HFFc6 (cell line): ENCODE results near the gene ODF2. TPM values are rescaled to one million over a fixed set of nuclear protein-coding genes. Genes with fewer than 3 reads are reported as not detected.
"Not testable (repeated sequence)": the region's sequence is repeated elsewhere in the genome, so short reads cannot be mapped to it uniquely, and the experiment has no call there.

Source experiments
- DNase-seq: peaks from one replicate; pipeline ENCODE4 v3.0.0-alpha.2; 2018
- H3K27ac Mint-ChIP-seq: 2 replicates; pipeline ENCODE4 v1.8.0; 2020; ENCODE audit warnings: mild to moderate bottlenecking, mixed read lengths
- H3K27me3 Mint-ChIP-seq: 2 replicates; pipeline ENCODE4 v1.8.0; 2021; ENCODE audit warnings: mild to moderate bottlenecking, moderate library complexity, mixed read lengths; ENCODE audit not compliant: insufficient read depth
- H3K36me3 Mint-ChIP-seq: 2 replicates; pipeline ENCODE4 v1.8.0; 2021; ENCODE audit warnings: low read depth, mixed read lengths
- H3K4me1 Mint-ChIP-seq: 2 replicates; pipeline ENCODE4 v1.8.0; 2020; ENCODE audit warnings: low read depth, mixed read lengths
- H3K4me3 Mint-ChIP-seq: 2 replicates; pipeline ENCODE4 v1.8.0; 2020; ENCODE audit warnings: mild to moderate bottlenecking, moderate library complexity, mixed read lengths
- H3K9me3 Mint-ChIP-seq: 2 replicates; pipeline ENCODE4 v1.8.0; 2020; ENCODE audit warnings: mild to moderate bottlenecking, mixed read lengths
- total RNA-seq, 6 experiments: library from RNA; stranded (reverse); fragmentation: NEBNext Ultra II Directional; extraction: Animal tissue kit (Norgen Biotek cat#: 25700); gene quantifications; 2 replicates in 1 of 6; 3 replicates in 5 of 6; pipeline ENCODE4 v1.2.3, GENCODE V29; 2021
- TF ChIP-seq, protein P1 (sequence below): fragments of 200-600 bp; sonication (generic); IDR thresholded peaks from 2 replicates; pipeline ENCODE4 v1.5.0; 2021; ENCODE audit warnings: antibody characterized with exemption, mild to moderate bottlenecking

Gene ODF2
- total RNA-seq, 6 experiments from 2014 or later, result 29.5 to 40.8 (median 36.9) TPM

- Mint-ChIP-seq H3K4me1 (peaks cover 13% of the 10 kb centered on the region), H3K9me3 (no peaks in the 10 kb centered on the region), H3K36me3 (no peaks in the 10 kb centered on the region), H3K4me3 (no peak overlapping the region), H3K27ac (no peak overlapping the region), H3K27me3 (peaks cover 32% of the 10 kb centered on the region)
- no peak for DNase-seq
- TF ChIP-seq, protein P1, sequence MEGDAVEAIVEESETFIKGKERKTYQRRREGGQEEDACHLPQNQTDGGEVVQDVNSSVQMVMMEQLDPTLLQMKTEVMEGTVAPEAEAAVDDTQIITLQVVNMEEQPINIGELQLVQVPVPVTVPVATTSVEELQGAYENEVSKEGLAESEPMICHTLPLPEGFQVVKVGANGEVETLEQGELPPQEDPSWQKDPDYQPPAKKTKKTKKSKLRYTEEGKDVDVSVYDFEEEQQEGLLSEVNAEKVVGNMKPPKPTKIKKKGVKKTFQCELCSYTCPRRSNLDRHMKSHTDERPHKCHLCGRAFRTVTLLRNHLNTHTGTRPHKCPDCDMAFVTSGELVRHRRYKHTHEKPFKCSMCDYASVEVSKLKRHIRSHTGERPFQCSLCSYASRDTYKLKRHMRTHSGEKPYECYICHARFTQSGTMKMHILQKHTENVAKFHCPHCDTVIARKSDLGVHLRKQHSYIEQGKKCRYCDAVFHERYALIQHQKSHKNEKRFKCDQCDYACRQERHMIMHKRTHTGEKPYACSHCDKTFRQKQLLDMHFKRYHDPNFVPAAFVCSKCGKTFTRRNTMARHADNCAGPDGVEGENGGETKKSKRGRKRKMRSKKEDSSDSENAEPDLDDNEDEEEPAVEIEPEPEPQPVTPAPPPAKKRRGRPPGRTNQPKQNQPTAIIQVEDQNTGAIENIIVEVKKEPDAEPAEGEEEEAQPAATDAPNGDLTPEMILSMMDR, result no peak
Measured at GRCh38 chr9:128416432-128417019, 39.3 kb upstream of the ODF2 start.

GRCh38 chr9:128419061-128419925 lies 36.5 kb upstream of the ODF2 start:
- H3K4me1 Mint-ChIP-seq, result peaks cover 31% of the 10 kb centered on the region
- H3K27ac Mint-ChIP-seq, result peak overlapping the region; percentile 46
- DNase-seq, result no peak
- peaks cover 7% of the 10 kb centered on the region for H3K36me3 Mint-ChIP-seq
- peaks cover 27% of the 10 kb centered on the region for H3K27me3 Mint-ChIP-seq
- H3K4me3 Mint-ChIP-seq, result peak overlapping the region; percentile 89
- TF ChIP-seq, protein P1, result no peak
- no peaks in the 10 kb centered on the region for H3K9me3 Mint-ChIP-seq

DNA sequence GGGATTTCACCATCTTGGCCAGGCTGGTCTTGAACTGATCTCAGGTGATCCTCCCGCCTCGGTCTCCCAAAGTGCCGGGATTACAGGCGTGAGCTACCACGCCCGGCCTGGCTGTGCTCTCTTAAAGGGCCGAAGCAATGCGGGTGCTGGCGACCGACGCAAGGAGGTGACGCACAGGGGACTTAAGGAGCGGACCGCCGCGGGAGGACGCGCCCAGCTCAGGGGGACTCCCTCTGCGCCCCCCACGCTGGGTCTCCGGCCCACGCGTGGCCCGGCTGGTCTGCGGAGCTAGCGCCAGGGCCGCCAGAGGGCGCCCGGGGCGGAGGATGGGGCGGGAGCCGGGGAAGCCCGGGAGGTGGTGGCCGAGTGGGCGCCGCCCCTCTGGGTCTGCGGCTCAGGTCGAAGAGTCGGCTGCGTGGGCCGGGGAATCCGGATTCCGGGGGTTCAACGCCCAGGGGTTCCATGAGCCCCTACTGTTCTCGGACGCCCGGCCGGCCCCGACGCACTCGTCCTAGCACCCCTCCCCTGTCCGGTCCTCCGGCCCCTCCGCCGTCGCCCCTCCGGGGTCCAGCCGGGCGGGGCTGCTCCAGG lies 35.7 kb upstream of the ODF2 start:
- Mint-ChIP-seq H3K27ac (peak overlapping the region; percentile 46), H3K9me3 (no peaks in the 10 kb centered on the region), H3K27me3 (peaks cover 22% of the 10 kb centered on the region), H3K36me3 (peaks cover 12% of the 10 kb centered on the region), H3K4me1 (peaks cover 31% of the 10 kb centered on the region), H3K4me3 (peak overlapping the region; percentile 89)
- TF ChIP-seq, protein P1, result peak; percentile 88
- peak; percentile 31 for DNase-seq

DNA sequence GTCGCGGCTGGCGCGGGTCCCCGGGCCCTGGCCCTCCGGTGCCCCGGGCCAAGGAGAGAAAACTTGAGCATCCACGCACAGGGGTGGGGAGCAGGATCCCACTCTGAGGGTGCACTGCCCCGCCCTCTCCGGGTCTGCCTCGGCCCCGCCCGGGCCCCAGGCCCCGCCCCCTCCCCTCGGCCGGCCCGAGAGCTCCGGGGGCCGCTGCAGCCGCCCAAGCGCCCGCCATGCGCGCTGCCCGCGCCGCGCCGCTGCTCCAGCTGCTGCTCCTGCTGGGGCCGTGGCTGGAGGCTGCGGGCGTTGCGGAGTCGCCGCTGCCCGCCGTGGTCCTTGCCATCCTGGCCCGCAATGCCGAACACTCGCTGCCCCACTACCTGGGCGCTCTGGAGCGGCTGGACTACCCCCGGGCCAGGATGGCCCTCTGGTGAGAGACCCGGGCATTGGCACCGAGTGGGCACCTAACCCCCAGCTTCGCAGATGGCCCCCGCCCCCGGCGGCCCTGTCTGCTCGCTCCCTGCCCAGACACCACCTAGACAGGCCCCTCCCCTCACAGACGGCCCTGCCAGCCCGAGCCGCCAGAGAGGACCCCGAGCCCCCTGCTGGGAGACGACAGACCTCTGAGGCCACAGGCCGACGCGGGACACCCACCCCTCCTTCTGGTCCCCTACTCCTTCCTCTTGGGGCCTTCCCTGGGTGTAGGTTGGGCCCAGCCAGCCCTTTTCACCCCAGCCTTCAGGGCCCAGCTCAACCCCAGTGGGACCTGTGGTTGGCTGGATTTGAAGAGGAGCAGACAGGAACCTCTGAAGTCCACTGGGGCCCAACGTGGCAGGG lies 34.9 kb upstream of the ODF2 start, which contains the start of gene CERCAM:
Gene CERCAM (plus strand): TSS at position 207 of the 831 bp plus-strand sequence. CDS start 21 bp downstream, at position 228.
- TF ChIP-seq, protein P1, result no peak
- peak within 1 kb of the TSS; percentile 78 for H3K27ac Mint-ChIP-seq
- peaks cover 16% of the 10 kb centered on the region for H3K27me3 Mint-ChIP-seq
- no peaks in the 10 kb centered on the region for H3K9me3 Mint-ChIP-seq
- peaks cover 31% of the 10 kb centered on the region for H3K4me1 Mint-ChIP-seq
- peaks cover 12% of the 10 kb centered on the region for H3K36me3 Mint-ChIP-seq
- peak within 1 kb of the TSS; percentile 89 for H3K4me3 Mint-ChIP-seq
- no peak for DNase-seq

- Mint-ChIP-seq H3K4me1 (peaks cover 31% of the 10 kb centered on the region), H3K9me3 (no peaks in the 10 kb centered on the region), H3K4me3 (peak overlapping the region; percentile 89), H3K27ac (peak overlapping the region; percentile 78), H3K36me3 (peaks cover 12% of the 10 kb centered on the region), H3K27me3 (peaks cover 9% of the 10 kb centered on the region)
- TF ChIP-seq, protein P1, result no peak
- no peak for DNase-seq
Measured at GRCh38 chr9:128421482-128421996, 34.3 kb upstream of the ODF2 start.

DNA sequence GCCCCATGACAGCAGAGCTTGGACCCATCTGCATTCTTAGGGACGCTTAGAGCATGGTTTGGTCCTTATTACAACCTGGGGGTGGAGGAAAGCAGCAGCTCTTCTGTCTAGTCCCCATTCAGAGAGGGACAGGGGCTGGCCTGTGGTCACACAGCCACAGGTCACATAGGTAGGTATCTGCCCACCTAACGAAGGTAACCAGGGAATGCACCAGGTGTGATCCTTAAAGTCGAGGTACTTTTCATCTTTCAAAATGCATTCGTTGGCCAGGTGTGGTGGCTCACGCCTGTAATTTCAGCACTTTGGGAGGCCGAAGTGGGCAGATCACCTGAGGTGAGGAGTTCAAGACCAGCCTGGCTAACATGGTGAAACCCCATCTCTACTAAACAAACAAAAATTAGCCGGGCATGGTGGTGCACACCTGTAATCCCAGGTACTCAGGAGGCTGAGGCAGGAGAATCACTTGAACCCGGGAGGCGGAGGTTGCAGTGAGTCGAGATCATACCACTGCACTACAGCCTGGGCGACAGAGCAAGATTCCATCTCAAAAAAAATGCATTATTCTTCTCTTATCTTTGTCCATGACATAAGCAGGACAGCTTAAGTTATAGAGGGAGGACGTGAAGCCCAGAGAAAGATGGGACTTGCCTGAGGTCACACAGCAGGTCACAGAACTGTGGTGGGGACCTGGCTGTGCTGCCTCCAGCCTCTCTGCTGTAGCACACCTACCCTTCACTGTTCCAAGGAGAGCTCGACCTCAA lies 33.6 kb upstream of the ODF2 start:
- Mint-ChIP-seq H3K36me3 (peaks cover 12% of the 10 kb centered on the region), H3K27ac (peak overlapping the region; percentile 78), H3K4me1 (peaks cover 31% of the 10 kb centered on the region), H3K4me3 (peak overlapping the region; percentile 89)
- H3K9me3 Mint-ChIP-seq, H3K27me3 Mint-ChIP-seq, DNase-seq: not testable (repeated sequence)
